Measurements from ENCODE around the gene AGAP1. TPM values are rescaled to one million over a fixed set of nuclear protein-coding genes. Genes with fewer than 3 reads are reported as not detected.

The AGAP1 gene
- total RNA-seq, 1 experiment from 2014 or later = 25.8 TPM

- Histone ChIP-seq H3K27ac (ENCODE audit: insufficient read length, low read depth, low read length) (no peak overlapping the region), H3K79me2 (ENCODE audit: insufficient read depth, low read length) (peaks cover 17% of the 10 kb centered on the region), H3K14ac (ENCODE audit: insufficient read depth, low read length) (no peak overlapping the region), H3K4ac (ENCODE audit: low read depth, low read length) (no peak overlapping the region), H2BK12ac (ENCODE audit: insufficient read length, low read depth, low read length) (no peak overlapping the region), H3K27me3 (ENCODE audit: insufficient read depth, low read length) (no peaks in the 10 kb centered on the region), H4K91ac (ENCODE audit: insufficient read length, low read depth, low read length) (no peak overlapping the region), H3K4me1 (ENCODE audit: insufficient read depth, low read length) (no peaks in the 10 kb centered on the region; the same call in 1 of the 2 replicates), H4K5ac (ENCODE audit: insufficient read length, low read depth, low read length) (no peak overlapping the region), H2BK15ac (ENCODE audit: low read depth, low read length) (no peak overlapping the region), H4K20me1 (ENCODE audit: control insufficient read depth, insufficient read depth, insufficient read length) (no peaks in the 10 kb centered on the region), H4K8ac (replicated peaks; ENCODE audit: insufficient read length, low read depth, low read length) (no peak overlapping the region), H3K18ac (ENCODE audit: insufficient read length, low read depth, low read length) (no peak overlapping the region), H2AK5ac (ENCODE audit: insufficient read length, low read length) (no peak overlapping the region), H3K23me2 (ENCODE audit: insufficient read length, low read depth, low read length, poor library complexity, severe bottlenecking) (no peaks in the 10 kb centered on the region), H2BK5ac (ENCODE audit: insufficient read length, low read length) (no peak overlapping the region), H2BK120ac (ENCODE audit: low read depth, low read length, poor library complexity, severe bottlenecking) (no peak overlapping the region), H3K9me3 (ENCODE audit: control insufficient read depth, low read depth, low read length) (no peaks in the 10 kb centered on the region), H3K23ac (ENCODE audit: insufficient read length, low read depth, low read length) (no peak overlapping the region), H2AFZ (ENCODE audit: low read length) (no peak overlapping the region), H3K9ac (ENCODE audit: extremely low read depth, insufficient read length, low read length) (no peak overlapping the region), H3T11ph (ENCODE audit: low read length) (no peak overlapping the region), H3K79me1 (ENCODE audit: insufficient read depth, low read depth, low read length, poor library complexity, severe bottlenecking) (no peaks in the 10 kb centered on the region), H2BK20ac (ENCODE audit: low read depth, low read length, poor library complexity, severe bottlenecking) (no peak overlapping the region), H3K4me2 (ENCODE audit: insufficient read depth, insufficient read length, low read length) (no peak overlapping the region), H3K56ac (ENCODE audit: insufficient read length, low read depth, low read length) (no peak overlapping the region)
- TF ChIP-seq, protein P1, sequence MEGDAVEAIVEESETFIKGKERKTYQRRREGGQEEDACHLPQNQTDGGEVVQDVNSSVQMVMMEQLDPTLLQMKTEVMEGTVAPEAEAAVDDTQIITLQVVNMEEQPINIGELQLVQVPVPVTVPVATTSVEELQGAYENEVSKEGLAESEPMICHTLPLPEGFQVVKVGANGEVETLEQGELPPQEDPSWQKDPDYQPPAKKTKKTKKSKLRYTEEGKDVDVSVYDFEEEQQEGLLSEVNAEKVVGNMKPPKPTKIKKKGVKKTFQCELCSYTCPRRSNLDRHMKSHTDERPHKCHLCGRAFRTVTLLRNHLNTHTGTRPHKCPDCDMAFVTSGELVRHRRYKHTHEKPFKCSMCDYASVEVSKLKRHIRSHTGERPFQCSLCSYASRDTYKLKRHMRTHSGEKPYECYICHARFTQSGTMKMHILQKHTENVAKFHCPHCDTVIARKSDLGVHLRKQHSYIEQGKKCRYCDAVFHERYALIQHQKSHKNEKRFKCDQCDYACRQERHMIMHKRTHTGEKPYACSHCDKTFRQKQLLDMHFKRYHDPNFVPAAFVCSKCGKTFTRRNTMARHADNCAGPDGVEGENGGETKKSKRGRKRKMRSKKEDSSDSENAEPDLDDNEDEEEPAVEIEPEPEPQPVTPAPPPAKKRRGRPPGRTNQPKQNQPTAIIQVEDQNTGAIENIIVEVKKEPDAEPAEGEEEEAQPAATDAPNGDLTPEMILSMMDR (conservative IDR thresholded peaks at IDR 0.05) = no peak
- no peaks in the 10 kb centered on the region for H3K27me3 Mint-ChIP-seq (ENCODE audit: low read depth)
- no peak overlapping the region for H3K27ac Mint-ChIP-seq
- H3K36me3 Mint-ChIP-seq (ENCODE audit: insufficient read depth in 1 of 3, low read depth in 3 of 3) = peaks cover 4 to 6% (median 5%) of the 10 kb centered on the region in 3 experiments; a peak in 6 of 7 replicates
- no CpG with 5 or more reads among the region's 6 CpGs for WGBS (ENCODE audit: extremely low coverage, insufficient read length, low lambda C conversion rate)
- peaks cover 5% of the 10 kb centered on the region in 2 experiments; a peak in 3 of 5 replicates for H3K9me3 Mint-ChIP-seq
- no peak overlapping the region for H3K4me3 Mint-ChIP-seq
- H3K4me1 Mint-ChIP-seq = peaks cover 20 to 25% of the 10 kb centered on the region in 2 experiments
- DNase-seq = no peak
Observed at GRCh38 chr2:235520787-235521186, 26.9 kb downstream of the AGAP1 start.

Measured in H9 (cell line).